ENCODE results near the gene TRPV4.

- TF ChIP-seq CTCF (IDR thresholded peaks at IDR 0.05 in 2 of 3, conservative IDR thresholded peaks at IDR 0.05 in 1 of 3; ENCODE audit: insufficient read depth in 2 of 3, low read depth in 1 of 3, low read length in 3 of 3): no peak
- no peak for TF ChIP-seq DPF2 (IDR thresholded peaks at IDR 0.05)
These were observed 18.0 kb downstream of the TRPV4 start for GRCh38 chr12:109815225-109815624.
